RWPE1 (cell line): ENCODE results near the gene SOX5.

Source experiments
- CTCF ChIA-PET: fragments of 350-600 bp; sonication (Branson Sonifier 250); formaldehyde crosslinking; extraction: SDS; loops from one replicate; lab custom pipeline; 2021; lab: Yijun Ruan, JAX
- POLR2A ChIA-PET: fragments of 400-600 bp; formaldehyde crosslinking; extraction: SDS; loops from one replicate; lab custom pipeline; 2020; ENCODE audit warnings: antibody characterized with exemption; ENCODE audit not compliant: low non-redundant PET; lab: Yijun Ruan, JAX
- DNase-seq: peaks from one replicate; pipeline ENCODE4 v3.0.0; 2012; ENCODE audit warnings: low spot score
- H3K27ac ChIP-seq: fragments of 450-650 bp; 2 replicates; pipeline ENCODE4 v1.5.1; 2017
- TF ChIP-seq, protein P1 (sequence below): fragments of 450-650 bp; conservative IDR thresholded peaks from 2 replicates; pipeline ENCODE4 v1.5.1; 2017; ENCODE audit warnings: low read depth, mild to moderate bottlenecking

The SOX5 gene

GRCh38 chr12:23810329-23810902 lies 139.1 kb downstream of the SOX5 start:
- ChIA-PET CTCF (interaction anchor here (0.7 kb wide), 1 partner anchor 26 kb away, joined by 3 read pairs; no protein-coding TSS in a partner anchor), POLR2A (no interaction called here)
- DNase-seq: no peak
- TF ChIP-seq, protein P1, sequence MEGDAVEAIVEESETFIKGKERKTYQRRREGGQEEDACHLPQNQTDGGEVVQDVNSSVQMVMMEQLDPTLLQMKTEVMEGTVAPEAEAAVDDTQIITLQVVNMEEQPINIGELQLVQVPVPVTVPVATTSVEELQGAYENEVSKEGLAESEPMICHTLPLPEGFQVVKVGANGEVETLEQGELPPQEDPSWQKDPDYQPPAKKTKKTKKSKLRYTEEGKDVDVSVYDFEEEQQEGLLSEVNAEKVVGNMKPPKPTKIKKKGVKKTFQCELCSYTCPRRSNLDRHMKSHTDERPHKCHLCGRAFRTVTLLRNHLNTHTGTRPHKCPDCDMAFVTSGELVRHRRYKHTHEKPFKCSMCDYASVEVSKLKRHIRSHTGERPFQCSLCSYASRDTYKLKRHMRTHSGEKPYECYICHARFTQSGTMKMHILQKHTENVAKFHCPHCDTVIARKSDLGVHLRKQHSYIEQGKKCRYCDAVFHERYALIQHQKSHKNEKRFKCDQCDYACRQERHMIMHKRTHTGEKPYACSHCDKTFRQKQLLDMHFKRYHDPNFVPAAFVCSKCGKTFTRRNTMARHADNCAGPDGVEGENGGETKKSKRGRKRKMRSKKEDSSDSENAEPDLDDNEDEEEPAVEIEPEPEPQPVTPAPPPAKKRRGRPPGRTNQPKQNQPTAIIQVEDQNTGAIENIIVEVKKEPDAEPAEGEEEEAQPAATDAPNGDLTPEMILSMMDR: no peak
- no peak overlapping the region for H3K27ac ChIP-seq

DNA sequence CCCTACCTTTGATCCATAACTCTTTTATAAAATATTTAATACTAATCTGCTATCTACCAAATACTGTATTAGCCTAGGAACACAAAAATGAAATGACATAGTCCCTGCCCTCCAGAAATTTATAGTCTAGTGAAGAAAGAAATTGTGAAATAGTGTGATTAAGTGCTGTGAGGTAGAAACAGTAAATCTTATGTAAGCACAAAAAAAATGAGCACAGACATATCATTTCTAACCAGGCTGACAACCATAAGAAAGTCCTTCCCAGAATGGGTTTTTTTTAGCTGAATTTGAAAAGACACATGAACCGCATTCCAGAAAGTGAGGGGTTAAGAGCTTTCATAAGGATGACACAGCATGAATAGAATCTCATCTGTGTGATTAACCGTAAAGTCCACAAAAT lies 145.9 kb downstream of the SOX5 start:
- ChIA-PET CTCF (interaction anchor here (0.6 kb wide), 1 partner anchor 575 kb away, joined by 5 read pairs; no protein-coding TSS in a partner anchor), POLR2A (no interaction called here)
- no peak overlapping the region for H3K27ac ChIP-seq
- no peak for DNase-seq
- TF ChIP-seq, protein P1: no peak

- TF ChIP-seq, protein P1: no peak
- POLR2A ChIA-PET: no interaction called here
These were observed 154.0 kb downstream of the SOX5 start for GRCh38 chr12:23795494-23795893.

DNA sequence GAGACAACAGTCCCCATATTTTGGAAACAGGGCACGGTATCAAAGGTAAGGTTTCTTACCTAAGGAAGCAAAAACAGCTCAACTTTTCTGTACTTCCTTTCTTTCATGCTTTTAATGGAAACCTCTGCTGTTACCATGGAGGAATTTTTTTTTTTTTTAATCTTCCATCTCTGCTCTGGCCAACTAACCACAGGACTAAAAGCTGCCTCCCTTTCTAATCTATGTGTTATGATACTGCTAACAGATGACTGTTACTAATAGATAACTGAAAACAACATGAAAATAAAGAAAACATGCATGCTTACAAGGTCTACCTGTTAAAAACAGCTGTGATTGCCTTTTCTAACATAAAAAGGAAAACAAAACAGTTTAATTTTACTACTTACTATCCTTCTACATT lies 168.4 kb downstream of the SOX5 start:
- H3K27ac ChIP-seq: no peak overlapping the region
- POLR2A ChIA-PET: interaction anchor here (0.6 kb wide), 1 partner anchor 546 kb away, joined by 3 read pairs; no protein-coding TSS in a partner anchor

More at GRCh38 chr12:23795494-23795893, 154.0 kb downstream of the SOX5 start:
- H3K27ac ChIP-seq: no peak overlapping the region
- CTCF ChIA-PET: no interaction called here
- DNase-seq: no peak

DNA sequence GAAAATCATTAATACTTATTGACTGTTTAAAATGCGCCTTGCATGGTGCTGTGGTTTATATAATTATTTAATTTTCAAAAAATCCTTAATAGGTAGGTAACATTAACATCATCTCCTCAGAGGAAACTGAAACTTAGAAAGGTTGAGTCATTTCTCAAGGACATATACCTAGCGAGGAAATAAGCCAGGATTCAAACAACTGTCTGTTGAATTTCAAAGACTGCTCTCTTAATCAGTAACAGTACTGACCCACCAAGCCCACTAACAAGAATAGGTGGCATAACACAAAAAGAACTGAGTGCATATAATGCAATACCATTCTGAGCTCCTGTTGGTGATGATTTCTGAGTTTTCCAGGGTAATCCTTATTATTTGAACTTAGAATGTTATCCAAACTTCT lies 174.3 kb downstream of the SOX5 start:
- POLR2A ChIA-PET: no interaction called here
- CTCF ChIA-PET: no interaction called here
- DNase-seq: no peak
- TF ChIP-seq, protein P1: no peak
- H3K27ac ChIP-seq: no peak overlapping the region

More for the DNA sequence above, 168.4 kb downstream of the SOX5 start:
- no peak for DNase-seq
- TF ChIP-seq, protein P1: no peak
- CTCF ChIA-PET: no interaction called here

GRCh38 chr12:23771240-23771949 lies 178.1 kb downstream of the SOX5 start:
- TF ChIP-seq, protein P1: no peak
- no peak overlapping the region for H3K27ac ChIP-seq
- no peak for DNase-seq
- CTCF ChIA-PET: interaction anchor here (0.7 kb wide), 1 partner anchor 20 kb away, joined by 6 read pairs; no protein-coding TSS in a partner anchor
- POLR2A ChIA-PET: no interaction called here
